Prostate gland (tissue), 2 donors: Measurements from ENCODE around the gene ARFRP1. TPM values are rescaled to one million over a fixed set of nuclear protein-coding genes. Genes with fewer than 3 reads are reported as not detected.

Experiments used
- DNase-seq: peaks from one replicate; pipeline ENCODE4 v3.0.0-alpha.2; 2019; ENCODE audit warnings: low spot score
- H3K27ac ChIP-seq, 2 donors: fragments of 200-600 bp; sonication (generic); 2 replicates each; pipeline ENCODE4 v1.5.1; 2017 to 2019
- H3K27me3 ChIP-seq: fragments of 200-600 bp; sonication (generic); replicated peaks from 2 replicates; pipeline ENCODE4 v1.5.1; 2019; ENCODE audit not compliant: insufficient read depth
- H3K36me3 ChIP-seq, 2 donors: fragments of 200-600 bp; sonication (generic); 1 replicate in 1 of 2; 2 replicates in 1 of 2; pipeline versions ENCODE4 v1.5.1 to v1.8.1; 2017 to 2019
- H3K4me1 ChIP-seq: fragments of 200-600 bp; sonication (generic); replicated peaks from 2 replicates; pipeline ENCODE4 v1.5.1; 2019
- H3K4me3 ChIP-seq, 2 donors: fragments of 200-600 bp; sonication (generic); 2 replicates each; pipeline ENCODE4 v1.5.1; 2017 to 2019
- H3K9me3 ChIP-seq: fragments of 200-600 bp; sonication (generic); 2 replicates; pipeline ENCODE4 v1.5.1; 2017
- POLR2A ChIP-seq: fragments of 450-650 bp; IDR thresholded peaks from one replicate; pipeline ENCODE4 v1.6.1; 2016; ENCODE audit warnings: antibody characterized with exemption, mild to moderate bottlenecking
- POLR2AphosphoS5 ChIP-seq: sonication (generic); formaldehyde crosslinking; IDR thresholded peaks from one replicate; pipeline ENCODE4 v1.6.1; 2017; ENCODE audit warnings: antibody characterized with exemption
- WGBS: methylation state at CpG from one replicate; pipeline ENCODE4 v1.1.5; 2018; 5-methylcytosine and 5-hydroxymethylcytosine counted together
- intact Hi-C: fragments of 100-400 bp; cut with DNase I; formaldehyde crosslinking; loops from one replicate; pipeline ENCODE4 v1.14.2; 2022
- total RNA-seq, 2 donors: library from RNA; depleted of rRNA; stranded (reverse); fragments of >200 nt; gene quantifications; one replicate each; pipeline ENCODE4 v1.1.0, GENCODE V29; 2016
- TF ChIP-seq, protein P1 (sequence below), 4 experiments: fragments of 200-600 bp in 2 of 4; fragments of 450-650 bp in 2 of 4; sonication (generic) in 2 of 4; IDR thresholded peaks; 1 replicate in 3 of 4; 2 replicates in 1 of 4; pipeline ENCODE4 v1.5.1; 2016 to 2019; ENCODE audit warnings: antibody characterized with exemption in 4 of 4, mild to moderate bottlenecking in 2 of 4, moderate library complexity in 2 of 4

The ARFRP1 gene
- total RNA-seq, 2 donors from 2014 or later, result 36.8 to 50.8 TPM

GRCh38 chr20:63708301-63709148 lies 749 bp upstream of the ARFRP1 start:
- Histone ChIP-seq H3K9me3 (no peaks in the 10 kb centered on the region), H3K4me1 (peaks cover 17% of the 10 kb centered on the region), H3K4me3 (peak overlapping the region; percentile 84 to 91), H3K27me3 (no peaks in the 10 kb centered on the region), H3K36me3 (peaks cover 0 to 21% of the 10 kb centered on the region in 2 donors), H3K27ac (peak overlapping the region; percentile 70 to 73)
- DNase-seq, result no peak
- TF ChIP-seq, protein P1, sequence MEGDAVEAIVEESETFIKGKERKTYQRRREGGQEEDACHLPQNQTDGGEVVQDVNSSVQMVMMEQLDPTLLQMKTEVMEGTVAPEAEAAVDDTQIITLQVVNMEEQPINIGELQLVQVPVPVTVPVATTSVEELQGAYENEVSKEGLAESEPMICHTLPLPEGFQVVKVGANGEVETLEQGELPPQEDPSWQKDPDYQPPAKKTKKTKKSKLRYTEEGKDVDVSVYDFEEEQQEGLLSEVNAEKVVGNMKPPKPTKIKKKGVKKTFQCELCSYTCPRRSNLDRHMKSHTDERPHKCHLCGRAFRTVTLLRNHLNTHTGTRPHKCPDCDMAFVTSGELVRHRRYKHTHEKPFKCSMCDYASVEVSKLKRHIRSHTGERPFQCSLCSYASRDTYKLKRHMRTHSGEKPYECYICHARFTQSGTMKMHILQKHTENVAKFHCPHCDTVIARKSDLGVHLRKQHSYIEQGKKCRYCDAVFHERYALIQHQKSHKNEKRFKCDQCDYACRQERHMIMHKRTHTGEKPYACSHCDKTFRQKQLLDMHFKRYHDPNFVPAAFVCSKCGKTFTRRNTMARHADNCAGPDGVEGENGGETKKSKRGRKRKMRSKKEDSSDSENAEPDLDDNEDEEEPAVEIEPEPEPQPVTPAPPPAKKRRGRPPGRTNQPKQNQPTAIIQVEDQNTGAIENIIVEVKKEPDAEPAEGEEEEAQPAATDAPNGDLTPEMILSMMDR (IDR thresholded peaks at IDR 0.05), result no peak
- TF ChIP-seq POLR2A (no peak), POLR2AphosphoS5 (no peak)
- intact Hi-C loops, result loop anchor here (2.0 to 5.0 kb wide), 2 partner anchors 30 to 51 kb away; partner anchors contain the start of genes RTEL1 and SLC2A4RG
- 33% methylated on average over 35 of the region's 67 CpGs for WGBS

- peak overlapping the region; percentile 84 to 91 for H3K4me3 ChIP-seq
- no peak for TF ChIP-seq POLR2AphosphoS5
- TF ChIP-seq, protein P1 (IDR thresholded peaks at IDR 0.05), result peak in 2 of 4 experiments; percentile 28 to 36
- DNase-seq, result peak; percentile 10
- H3K27me3 ChIP-seq, result no peaks in the 10 kb centered on the region
- no peaks in the 10 kb centered on the region for H3K9me3 ChIP-seq
- intact Hi-C loops, result loop anchor here (5.0 kb wide), 1 partner anchor 50 kb away; the partner anchor contains the start of gene RTEL1
- 2% methylated on average over 56 of the region's 56 CpGs for WGBS
- H3K4me1 ChIP-seq, result peaks cover 17% of the 10 kb centered on the region
- peak overlapping the region; percentile 70 to 73 for H3K27ac ChIP-seq
- peaks cover 0 to 23% of the 10 kb centered on the region in 2 donors for H3K36me3 ChIP-seq
Measured at GRCh38 chr20:63706852-63707557, 771 bp downstream of the ARFRP1 start.

GRCh38 chr20:63706027-63706695 lies 1.6 kb downstream of the ARFRP1 start:
- Histone ChIP-seq H3K27me3 (no peaks in the 10 kb centered on the region), H3K27ac (peak overlapping the region in 1 of 2 donors; percentile 70), H3K4me3 (peak overlapping the region in 1 of 2 donors; percentile 91), H3K36me3 (peaks cover 0 to 23% of the 10 kb centered on the region in 2 donors), H3K4me1 (peaks cover 17% of the 10 kb centered on the region), H3K9me3 (no peaks in the 10 kb centered on the region)
- DNase-seq, result no peak
- TF ChIP-seq POLR2AphosphoS5 (no peak), POLR2A (no peak)
- TF ChIP-seq, protein P1 (IDR thresholded peaks at IDR 0.05), result no peak
- 81% methylated on average over 12 of the region's 12 CpGs for WGBS
- intact Hi-C loops, result loop anchor here (5.0 kb wide), 1 partner anchor 49 kb away; the partner anchor contains the start of gene RTEL1

GRCh38 chr20:63705232-63706026 lies 2.3 kb downstream of the ARFRP1 start:
- WGBS, result 88% methylated on average over 8 of the region's 8 CpGs
- Histone ChIP-seq H3K4me1 (peaks cover 17% of the 10 kb centered on the region), H3K27me3 (no peaks in the 10 kb centered on the region), H3K27ac (no peak overlapping the region), H3K36me3 (peaks cover 0 to 23% of the 10 kb centered on the region in 2 donors), H3K9me3 (no peaks in the 10 kb centered on the region), H3K4me3 (no peak overlapping the region)
- no peak for DNase-seq
- intact Hi-C loops, result loop anchor here (5.0 kb wide), 1 partner anchor 48 kb away; the partner anchor contains the start of gene RTEL1
- TF ChIP-seq POLR2A (no peak), POLR2AphosphoS5 (no peak)
- TF ChIP-seq, protein P1 (IDR thresholded peaks at IDR 0.05), result no peak
